Islet of Langerhans (tissue), 1 donor: Measurements from ENCODE around the gene NVL.
"Not testable (repeated sequence)": the region's sequence is repeated elsewhere in the genome, so short reads cannot be mapped to it uniquely, and the experiment has no call there.

Experiments
- FAIRE-seq: peaks from one replicate; lab custom pipeline; 2011; peaks lifted over from hg19 to GRCh38; lab: Jason Lieb, UNC

NVL gene

DNA sequence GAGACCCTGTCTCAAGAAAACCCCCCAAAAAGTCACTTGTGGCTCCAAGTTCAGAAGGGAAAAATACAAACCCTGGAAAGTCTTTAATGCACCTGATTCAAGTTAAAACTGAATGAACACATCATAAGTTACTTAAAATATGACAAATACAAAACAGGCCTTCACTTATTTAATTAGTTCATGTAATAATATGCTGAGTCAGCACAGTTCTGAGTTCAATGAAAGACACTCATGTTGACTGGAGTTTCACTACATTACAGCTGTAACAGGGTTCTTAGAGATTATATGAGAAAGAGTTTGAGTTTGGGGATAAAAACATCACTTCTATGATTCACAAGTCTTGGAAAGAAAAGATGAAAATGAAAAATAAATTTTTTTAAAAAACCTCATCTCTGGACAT, 96.0 kb downstream of the NVL start:
- no peak for FAIRE-seq

DNA sequence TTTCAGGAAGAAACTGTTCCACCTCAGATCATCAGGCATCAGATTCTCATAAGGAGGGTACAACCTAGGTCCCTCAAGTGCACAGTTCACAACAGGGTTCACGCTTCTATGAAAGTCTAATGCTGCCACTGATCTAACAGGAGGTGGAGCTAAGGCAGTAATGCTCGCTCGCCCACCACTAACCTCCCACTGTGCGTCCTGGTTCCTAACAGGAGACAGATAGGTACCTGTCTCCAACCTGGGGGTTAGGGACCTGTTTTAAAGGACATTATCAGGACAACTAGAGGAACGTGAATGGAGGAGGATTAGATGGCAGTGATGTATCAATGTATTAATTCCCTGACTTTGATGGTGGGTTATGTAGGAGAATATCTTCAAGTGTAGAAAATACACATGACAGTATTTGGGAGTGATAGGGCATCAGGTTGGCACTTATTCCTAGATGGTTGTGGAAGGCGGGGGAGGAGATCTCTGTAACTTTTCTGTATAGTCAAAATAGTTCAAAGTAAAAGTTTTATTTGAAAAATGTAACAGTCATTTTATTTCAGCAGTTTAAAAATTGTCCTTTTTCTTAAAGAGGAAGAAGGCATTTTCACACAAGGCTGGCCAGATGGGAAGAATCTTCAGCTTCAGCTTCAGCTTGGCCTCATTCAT, 103.0 kb downstream of the NVL start:
- FAIRE-seq: no peak

DNA sequence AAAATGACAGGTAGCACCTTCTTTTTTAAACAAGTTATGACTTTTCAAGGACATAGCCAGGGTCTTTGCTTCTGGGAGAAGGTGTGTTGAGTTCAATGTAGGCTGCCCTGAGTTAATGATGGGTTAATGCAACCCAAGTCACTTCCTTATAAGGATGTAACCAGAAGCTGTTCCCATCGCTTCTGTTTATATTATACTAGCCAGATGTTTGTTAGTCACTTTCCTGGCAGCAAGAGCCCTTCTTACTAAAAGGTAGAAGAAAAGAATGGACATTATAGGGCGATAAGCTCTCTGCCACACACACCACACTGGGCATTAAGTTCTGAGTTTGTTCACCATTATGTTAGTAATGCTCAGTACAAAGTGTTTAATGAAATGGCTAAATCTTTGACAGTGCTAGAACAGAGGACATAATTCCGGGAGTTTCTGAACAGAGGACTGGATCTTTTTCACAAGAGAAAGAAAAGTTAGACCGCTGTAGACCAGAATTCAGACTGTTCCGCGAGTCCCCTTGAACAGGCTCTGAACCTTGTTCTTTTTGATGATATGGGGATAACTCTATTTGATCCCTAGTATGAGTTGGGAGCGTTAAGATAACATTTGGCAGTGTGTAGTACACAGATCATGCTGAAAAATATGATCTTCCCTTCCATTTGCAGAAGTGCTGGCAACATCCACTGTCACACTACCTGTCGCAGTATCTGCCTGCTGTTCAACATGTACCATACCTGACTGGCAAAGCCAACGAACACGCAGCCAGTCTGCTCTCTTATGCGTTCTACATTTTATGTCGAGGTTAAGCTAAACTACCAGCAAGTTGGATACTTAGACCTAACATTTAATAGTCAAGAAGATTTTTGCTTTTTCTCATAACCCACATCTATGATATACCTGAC, 105.9 kb downstream of the NVL start:
- no peak for FAIRE-seq

DNA sequence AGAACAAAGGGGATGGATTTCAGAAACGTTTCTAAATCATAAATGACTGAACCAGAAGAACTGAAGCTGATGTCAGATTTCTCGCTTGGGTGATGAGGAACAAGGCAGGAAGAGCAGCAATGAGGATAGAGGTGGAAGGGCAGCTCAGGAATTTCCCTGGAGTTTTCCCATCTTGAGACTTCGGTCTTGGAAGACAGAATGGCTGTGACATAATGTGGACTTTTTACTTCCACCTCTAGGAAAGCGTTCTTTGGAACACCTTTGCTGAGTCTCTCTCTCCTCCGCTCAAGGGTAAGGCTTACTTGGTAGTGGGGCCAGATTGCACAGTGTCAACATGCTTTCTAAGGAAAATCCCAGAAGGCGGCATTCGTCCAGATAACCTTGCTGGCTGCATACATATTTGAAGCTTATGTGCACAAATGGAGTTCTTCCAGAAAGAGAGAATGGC, 110.3 kb downstream of the NVL start:
- FAIRE-seq: no peak

DNA sequence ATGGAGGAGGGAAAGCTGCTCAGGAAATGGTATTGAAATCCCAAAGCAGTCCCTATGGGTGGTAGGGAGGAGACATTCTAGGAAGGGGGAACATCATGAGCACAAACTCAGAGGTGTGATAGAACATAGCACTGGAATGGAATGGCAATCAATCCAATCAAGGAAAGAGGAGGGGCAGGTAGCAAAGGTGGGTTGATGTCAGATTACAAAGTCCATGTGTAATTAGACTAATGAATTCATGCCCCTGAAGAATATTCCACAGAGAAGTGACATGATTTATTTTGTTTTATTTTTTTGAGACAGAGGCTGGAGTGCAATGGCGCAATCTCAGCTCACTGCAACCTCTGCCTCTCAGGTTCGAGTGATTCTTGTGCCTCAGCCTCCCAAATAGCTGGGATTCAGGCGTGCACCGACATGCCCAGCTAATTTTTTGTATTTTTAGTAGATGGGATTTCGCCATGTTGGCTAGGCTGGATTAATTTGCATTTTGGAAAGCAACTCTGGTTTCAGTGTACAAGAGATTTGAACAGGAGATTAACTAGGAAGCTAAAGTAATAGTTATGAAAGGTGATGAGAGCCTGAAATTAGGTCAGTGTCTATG, 110.9 kb downstream of the NVL start:
- FAIRE-seq: no peak

DNA sequence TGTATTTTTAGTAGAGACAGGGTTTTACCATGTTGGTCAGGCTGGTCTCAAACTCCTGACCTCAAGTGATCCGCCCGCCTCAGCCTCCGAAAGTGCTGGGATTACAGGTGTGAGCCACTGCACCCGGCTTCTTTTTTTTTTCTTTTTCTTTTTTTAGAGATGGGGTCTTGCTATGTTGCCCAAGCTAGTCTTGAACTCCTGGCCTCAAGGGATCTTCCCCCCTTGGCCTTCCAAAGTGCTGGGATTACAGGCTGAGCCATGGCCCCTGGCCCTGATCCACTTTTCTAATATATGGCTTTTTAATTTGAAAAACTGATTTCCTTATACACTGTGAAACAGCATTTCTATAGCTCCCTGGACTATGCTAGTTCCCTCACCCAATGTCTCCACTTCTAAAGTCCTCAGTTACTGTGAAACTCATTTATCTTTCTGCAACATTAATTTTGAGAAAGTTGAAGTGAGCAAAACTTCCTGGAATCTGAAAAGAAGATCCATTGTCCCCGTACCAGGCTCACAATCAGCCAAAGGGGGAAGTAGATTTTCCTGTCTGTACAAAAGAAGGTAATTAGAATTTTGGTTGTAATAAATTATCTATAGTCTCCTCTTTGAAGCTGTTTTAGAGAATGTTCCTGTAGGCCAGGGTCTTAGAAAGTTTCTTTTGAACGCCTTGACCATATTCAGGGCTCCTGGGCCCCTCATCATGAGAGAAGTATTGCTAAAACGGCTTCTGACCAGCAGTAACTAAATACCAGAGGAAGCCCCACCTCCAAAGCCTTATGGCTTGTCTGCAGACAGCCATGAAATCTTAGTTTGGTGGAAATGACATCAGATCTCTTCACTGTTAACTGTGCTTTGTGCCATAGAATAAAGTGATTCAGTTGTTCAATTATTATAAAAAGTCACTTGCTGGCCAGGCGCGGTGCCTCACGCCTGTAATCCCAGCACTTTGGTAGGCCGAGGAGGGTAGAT, 112.0 kb downstream of the NVL start:
- FAIRE-seq: no peak

DNA sequence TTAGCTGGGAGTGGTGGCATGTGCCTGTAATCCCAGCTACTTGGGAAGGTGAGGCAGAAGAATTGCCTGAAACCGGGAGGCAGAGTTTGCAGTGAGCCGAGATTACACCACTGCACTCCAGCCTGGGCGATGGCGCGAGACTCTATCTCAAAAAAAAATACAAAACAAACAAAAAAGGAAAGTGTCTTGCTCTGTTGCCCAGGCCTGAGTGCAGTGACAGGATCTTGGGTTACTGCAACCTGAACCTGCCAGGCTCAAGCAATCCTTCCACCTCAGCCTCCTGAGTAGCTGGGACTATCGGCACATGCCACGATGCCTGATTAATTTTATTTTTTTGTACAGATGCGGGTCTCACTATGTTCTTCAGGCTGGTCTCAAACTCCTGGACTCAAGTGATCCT, 113.6 kb downstream of the NVL start:
- no peak for FAIRE-seq

DNA sequence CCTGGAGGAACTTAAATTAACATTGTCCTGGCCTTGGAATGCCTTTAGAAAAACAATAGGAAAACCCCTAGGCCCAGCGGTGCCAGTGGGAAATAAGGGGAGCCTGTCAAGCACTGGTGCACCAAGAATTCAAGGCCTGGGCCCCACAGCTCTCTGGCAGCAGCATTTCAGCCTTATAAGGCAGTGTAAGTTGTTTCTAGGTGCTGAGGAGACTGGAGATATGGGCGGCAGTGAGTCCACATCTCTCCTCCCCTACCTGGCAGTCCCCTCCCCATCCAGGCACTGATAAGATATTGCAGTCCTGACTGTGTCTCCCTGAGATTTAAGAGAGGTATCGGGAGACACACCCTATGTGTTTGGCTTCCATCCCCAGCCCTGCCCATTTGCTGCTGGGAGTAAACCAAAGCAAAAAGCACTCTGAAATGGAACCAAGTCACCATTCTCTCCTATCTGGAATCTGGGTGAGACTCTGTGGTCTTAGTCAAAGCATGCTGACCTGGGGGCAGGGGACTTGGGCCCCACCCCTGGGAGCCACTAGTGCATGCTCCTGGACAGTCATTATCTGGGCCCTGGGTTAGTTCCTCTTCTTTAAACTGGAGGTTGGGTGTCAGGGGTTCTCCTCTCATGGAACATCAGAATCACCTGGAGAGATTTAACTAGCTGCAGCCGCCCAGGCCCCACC, 116.4 kb downstream of the NVL start:
- FAIRE-seq: no peak

DNA sequence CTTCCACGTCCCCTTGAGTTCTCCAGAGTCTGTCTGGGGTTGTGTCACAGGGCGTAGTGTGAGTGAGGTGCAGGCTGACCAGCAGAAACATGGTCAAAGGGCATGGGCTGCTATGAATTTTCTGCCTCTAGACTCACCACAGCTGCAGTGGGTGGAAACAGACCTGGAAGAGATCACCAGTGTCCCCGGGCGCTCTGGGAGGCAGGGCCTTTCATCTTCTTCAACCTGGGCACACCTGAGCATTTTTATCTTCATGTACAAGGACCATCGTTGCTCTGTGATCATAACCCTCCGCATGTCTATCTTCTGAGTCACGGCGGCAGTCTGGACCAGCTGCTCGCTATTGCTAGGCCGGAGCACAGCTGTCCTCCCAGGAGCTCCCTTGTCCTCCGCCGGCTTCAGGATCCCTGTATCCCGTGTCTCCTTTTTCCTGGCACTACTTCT, 117.3 kb downstream of the NVL start:
- no peak for FAIRE-seq

DNA sequence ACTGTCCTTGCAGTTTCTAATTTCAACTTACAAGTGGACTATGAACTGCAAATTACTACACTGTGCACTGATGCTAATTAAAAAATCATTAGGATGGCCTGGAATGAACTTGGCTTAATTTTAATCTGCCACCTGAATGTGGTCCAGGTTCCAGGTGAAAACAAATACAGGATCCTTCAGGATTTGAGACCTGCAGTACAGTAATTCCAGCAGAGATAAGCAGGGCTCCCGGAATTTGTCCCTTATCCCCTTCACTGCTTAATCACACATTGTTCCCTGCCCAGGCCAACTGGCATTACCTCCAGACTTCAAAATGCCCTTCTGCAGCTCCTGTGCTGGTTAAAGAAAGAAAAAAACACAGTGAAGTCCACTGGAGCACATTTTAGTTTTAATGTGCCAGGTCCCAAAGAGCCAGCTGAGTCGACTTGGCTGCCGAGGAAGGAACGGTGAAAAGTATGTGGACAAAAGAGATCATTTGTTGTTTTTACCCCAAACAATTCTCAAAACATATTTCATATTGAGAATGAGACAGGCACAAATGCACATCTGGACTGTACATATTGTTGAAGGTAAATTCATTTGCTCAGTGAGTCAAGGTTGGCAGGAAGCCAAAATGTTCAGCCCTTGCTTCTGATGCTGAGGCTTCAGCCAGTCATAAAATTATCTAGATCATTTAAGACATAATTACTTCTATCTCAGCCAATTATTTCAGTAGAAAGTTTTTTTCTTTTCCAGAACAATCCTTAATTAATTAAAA, 118.6 kb downstream of the NVL start:
- peak; percentile 60 for FAIRE-seq

DNA sequence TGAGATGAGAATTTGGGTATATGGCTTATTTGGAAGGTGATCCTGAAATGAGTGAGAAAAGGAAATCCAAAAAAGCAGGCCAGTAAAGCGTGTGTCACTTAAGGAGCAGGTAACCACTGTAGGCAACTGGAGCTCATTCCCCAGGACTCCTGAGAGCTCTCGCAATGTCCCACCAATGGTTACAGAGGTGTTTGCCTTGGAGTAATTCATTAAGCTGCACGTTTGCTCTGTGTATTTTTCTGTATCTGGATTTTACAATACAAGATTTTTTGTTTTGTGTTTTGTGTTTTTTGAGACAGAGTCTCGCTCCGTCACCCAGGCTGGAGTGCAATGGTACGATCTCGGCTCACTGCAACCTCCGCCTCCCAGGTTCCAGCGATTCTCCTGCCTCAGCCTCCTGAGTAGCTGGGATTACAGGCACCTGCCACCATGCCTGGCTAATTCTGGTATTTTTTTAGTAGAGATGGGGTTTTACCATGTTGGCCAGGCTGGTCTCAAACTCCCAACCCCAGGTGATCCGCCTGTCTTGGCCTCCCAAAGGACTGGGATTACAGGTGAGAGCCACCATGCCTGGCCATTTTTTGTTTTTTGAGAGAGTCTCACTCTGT, 123.9 kb downstream of the NVL start:
- FAIRE-seq: not testable (repeated sequence)

DNA sequence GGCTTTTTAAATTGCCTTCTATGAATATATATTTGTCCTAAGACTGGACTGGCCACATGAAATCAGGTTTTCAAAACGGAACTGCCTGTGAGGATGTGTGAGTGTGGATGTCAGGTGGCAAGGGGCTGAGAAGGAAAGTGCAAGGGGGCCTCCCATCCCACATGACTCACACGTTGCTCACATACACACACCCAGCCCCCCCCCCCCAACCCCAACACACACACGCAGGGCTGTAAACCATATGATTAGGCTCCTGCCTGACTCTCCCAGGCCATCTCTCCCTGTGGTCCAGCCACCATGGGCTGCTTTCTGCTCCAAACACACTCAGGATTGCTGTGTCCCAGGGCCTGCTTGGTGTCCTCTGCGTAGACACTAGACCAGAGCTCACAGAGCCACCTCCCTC, 124.5 kb downstream of the NVL start:
- no peak for FAIRE-seq

DNA sequence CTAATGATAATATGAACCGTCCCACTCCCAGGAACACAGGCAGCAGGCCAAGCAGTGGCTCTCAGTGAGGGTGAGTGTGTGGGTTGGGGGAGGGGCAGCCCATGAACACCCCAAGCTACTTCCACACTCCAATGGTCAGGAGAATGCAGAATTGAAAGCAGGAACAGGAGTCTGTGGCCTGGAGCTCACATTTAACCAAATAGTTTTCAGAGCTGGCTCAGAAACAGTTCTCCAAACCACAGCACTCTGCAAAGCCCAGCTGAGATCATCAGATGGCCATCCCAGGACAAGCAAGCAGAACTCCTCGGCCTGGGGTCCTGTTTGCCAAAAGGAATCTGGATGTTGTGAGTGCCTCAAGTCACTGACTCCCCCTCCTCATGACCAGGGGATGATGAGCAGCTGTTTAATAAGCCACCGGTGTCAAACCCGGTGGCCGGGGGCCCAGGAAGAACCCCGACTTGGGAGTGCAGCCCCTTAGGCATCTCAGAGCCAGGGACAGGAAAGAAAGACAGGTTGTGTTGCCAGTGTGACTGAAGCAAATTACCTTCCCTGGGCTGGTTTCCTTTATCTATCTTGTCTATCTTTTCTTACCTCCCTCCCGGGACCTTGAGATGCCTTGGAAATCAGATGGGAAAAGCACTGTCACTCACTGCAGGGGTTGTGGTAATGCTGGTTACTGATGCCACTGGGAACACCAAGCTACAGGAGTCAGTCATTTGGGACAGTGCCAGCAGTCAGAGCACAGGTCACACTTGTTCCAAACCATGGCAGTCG, 126.5 kb downstream of the NVL start:
- no peak for FAIRE-seq

DNA sequence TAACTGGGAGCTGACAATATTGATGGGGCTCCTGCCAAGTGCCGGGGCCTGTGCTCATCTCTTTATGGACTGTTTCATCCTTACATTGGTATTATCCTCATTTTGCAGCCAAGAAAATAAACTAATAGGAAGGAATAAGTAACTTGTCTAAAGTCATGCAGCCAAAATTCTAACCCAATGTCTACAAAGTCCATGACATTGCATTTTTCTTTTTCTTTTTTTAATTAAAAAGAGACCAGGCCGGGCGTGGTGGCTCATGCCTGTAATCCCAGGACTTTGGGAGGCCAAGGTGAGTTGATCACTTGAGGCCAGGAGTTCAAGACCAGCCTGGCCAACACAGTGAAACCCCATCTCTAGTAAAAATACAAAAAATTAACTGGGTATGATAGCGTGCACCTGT, 128.1 kb downstream of the NVL start:
- FAIRE-seq: no peak

DNA sequence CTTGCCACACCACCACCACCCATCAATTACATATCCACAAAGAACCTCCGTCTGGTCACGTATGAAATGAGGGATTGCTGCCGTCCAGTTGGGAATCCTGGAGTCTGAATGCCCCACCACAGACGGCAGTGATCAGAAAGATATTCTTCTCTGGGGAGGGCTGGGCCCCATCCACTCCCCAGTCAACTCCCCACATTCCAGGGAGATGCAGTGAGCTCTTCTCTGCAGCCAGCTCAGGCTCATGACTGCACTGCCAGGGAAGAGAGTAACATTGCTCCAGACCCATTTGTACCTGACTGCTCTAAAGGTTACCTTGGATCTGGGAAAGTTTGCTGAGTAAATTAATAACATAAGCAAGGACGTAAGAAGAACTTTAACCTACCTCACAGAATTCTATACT, 128.6 kb downstream of the NVL start:
- FAIRE-seq: no peak

DNA sequence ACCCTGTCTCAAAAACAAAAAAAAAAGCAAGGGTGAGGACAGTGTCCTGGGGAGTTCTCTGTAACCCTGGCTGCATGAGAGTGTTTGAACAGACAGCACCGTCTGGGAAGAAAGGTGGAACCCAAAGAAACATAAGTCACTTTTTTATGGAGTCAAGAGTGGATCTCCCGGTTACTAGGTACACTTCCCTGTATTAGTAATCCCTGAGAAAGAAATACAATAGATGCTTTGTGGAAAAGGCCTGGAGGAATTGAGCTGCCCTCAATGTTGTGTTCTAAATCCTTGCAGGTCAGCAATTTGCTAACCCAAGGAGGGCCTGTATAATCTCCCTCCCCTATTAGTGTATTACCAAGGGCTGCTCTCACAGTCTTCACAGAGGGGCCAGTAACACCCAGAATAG, 130.3 kb downstream of the NVL start:
- no peak for FAIRE-seq

DNA sequence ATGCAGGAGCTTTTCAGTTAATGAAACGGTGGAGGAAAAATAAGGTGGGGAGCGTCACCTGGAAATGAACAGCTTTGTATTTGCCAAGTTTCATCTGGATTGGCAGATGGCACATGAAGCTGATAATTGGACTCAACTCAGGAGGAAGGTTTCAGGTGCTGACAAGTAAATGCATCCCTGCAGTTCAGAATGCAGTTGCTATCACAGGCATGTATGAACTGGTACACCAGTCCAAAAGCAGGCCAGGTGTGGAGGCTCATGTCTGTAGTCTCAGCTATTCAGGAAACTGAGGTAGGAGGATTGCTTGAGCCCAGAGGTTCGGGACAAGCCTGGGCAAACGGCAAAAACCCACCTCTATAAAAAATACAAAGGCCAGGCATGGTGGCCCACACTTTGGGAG, 131.4 kb downstream of the NVL start:
- FAIRE-seq: no peak

DNA sequence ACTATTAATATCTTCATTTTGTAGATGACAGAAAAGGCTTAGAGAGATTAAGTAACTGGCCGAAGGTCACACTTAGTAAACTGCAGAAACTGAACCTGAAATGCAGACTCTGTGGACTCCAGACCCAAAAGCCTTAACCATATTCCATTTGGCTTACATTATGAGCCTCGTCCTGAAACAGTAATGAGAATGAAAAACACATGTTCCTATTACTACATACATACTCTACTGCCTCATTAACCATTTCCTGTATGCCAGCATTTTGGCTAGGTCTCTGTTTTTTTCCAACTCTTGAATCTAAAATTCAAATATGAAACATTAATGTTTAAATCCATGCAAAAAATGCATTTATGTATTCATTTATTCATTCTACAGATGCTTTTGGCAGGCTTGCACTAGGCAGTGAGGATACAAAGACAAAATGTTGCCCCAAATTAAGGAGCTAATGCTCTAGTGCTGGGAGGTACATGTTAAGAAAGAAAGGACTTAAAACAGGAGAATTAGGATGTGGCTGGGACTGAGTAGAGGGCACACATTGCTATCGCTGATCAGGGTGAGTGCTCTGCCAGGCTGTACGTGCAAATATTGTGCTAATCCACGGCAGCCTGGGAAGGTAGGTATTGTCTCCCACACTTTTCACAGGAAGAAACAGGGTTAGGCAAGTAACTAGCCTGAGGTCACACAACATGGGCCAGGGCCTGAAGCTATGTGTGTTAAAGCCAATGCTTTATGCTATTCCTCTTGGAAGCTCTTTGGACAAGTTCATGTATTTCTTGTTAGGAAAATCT, 133.0 kb downstream of the NVL start:
- no peak for FAIRE-seq
